HAP-1 (cell line): ENCODE data around the gene STK17A.
"Not testable (repeated sequence)": the region's sequence is repeated elsewhere in the genome, so short reads cannot be mapped to it uniquely, and the experiment has no call there.

ENCODE experiments used
- DNase-seq, 2 experiments: peaks; one replicate each; pipeline ENCODE4 v3.0.0-alpha.2; 2016 to 2020; ENCODE audit warnings: low spot score in 2 of 2
- H3K27me3 ChIP-seq: fragments of 250-450 bp; sonication (Bioruptor Pico); 2 replicates; pipeline ENCODE4 v1.5.1; 2020; ENCODE audit warnings: low read depth, mild to moderate bottlenecking, moderate library complexity
- H3K36me3 ChIP-seq: fragments of 250-450 bp; sonication (Bioruptor Pico); replicated peaks from 2 replicates; pipeline ENCODE4 v1.5.1; 2020; ENCODE audit warnings: mild to moderate bottlenecking
- H3K4me1 ChIP-seq: fragments of 250-450 bp; sonication (Bioruptor Pico); 2 replicates; pipeline ENCODE4 v1.5.1; 2020; ENCODE audit warnings: mild to moderate bottlenecking
- H3K4me3 ChIP-seq: fragments of 250-450 bp; sonication (Bioruptor Pico); 2 replicates; pipeline ENCODE4 v1.5.1; 2020; ENCODE audit warnings: mild to moderate bottlenecking, moderate library complexity
- H3K9me3 ChIP-seq: fragments of 250-450 bp; sonication (Bioruptor Pico); 2 replicates; pipeline ENCODE4 v1.5.1; 2020; ENCODE audit warnings: mild to moderate bottlenecking, moderate library complexity
- in situ Hi-C: fragments of 300-500 bp; cut with MboI; formaldehyde crosslinking; loops from 3 replicates; pipeline ENCODE4 v1.14.3; 2020; ENCODE audit warnings: low sequenced_read_pairs, inconsistent platforms, mixed read lengths

Gene STK17A

DNA sequence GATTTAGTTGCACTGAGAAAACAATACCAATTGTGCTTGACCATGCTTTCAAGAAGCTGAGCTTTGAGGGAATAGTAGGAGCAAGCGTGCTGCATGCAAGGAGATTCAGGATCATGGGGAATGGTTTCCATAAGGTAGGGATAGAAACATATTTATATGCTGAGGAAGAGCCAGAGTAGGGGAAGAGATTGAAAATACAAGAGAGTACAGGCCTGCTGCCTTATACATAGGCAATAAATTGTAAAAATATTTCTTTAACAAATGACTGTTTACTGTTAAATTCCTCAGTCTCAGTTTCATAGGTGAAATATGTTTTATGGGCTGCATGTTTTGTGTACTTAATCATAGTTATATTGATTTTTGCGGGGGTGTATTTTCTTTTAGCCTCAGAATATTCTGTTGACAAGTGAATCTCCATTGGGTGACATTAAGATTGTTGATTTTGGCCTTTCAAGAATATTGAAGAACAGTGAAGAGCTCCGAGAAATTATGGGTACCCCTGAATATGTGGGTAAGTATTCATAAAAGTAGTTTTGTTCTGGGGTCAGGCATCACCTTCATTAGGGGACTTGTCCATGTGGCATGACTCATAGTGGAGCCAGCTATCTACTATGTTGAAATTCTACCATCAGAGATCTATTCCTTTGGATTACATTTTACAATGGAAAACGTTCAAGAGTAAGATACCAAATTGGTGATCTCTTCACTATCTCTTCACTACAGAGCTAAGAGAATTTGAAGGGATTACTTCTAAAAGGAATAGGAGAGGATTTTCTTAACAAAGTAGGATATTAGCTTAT lies 36.5 kb downstream of the STK17A start:
- no peaks in the 10 kb centered on the region for H3K9me3 ChIP-seq
- no peak for DNase-seq
- in situ Hi-C loops: no loop called here
- H3K4me3 ChIP-seq: no peak overlapping the region
- no peaks in the 10 kb centered on the region for H3K27me3 ChIP-seq
- peaks cover 17% of the 10 kb centered on the region for H3K36me3 ChIP-seq
- peaks cover 16% of the 10 kb centered on the region for H3K4me1 ChIP-seq

DNA sequence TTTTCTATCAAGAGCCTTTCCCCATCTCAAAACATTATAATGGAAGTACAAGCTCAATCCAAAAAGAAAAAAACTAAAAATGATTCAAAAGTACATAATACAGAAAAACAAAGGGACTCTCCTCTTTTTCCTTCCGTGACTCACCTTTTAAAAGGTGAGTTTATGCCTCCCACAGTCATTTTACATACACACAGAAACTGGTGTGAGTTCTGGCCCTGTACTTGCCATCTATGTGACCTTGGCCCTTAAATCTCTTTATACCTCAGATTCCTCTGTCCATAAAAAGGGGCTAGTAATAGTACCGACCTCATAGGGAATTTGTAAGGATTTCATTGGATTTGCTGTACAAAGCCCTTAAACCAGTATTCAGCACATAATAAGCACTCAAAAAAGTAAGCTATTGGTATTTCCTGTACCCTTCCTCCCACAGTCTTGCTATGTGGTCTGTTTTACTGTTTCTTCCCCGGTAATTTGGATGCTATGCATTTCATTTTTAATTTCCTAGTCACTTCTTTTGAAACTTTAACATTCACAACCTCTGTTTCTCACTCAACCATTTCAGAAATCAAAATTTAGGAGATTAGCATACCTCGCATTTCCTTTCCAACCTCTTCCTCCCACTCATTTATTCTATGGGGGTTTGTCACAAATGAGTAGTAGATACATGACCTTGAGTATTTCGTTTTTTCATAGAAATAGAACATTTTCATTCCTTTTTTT lies 39.0 kb downstream of the STK17A start:
- no peak for DNase-seq
- no peaks in the 10 kb centered on the region for H3K9me3 ChIP-seq
- H3K27me3 ChIP-seq: no peaks in the 10 kb centered on the region
- H3K4me1 ChIP-seq: peaks cover 16% of the 10 kb centered on the region
- no peak overlapping the region for H3K4me3 ChIP-seq
- in situ Hi-C loops: no loop called here
- peaks cover 34% of the 10 kb centered on the region for H3K36me3 ChIP-seq

DNA sequence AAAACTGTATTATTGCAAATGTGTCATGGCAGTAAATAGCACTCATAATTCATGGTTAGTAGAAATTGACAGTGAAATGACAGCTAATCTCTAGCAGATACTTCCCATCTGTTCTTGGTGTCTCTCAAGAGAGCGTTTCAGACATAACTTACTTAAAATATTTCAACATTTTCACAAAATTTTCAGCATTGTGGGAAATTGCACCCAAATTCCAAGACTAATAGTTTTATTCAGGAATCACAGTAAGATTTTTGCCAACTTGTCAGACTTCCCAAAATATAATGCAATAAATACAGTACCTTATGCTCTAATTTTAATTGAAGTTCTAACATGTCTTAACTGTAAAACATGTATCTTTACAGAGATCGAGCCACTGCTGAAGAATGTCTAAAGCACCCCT lies 41.2 kb downstream of the STK17A start:
- H3K9me3 ChIP-seq: no peaks in the 10 kb centered on the region
- peaks cover 33% of the 10 kb centered on the region for H3K36me3 ChIP-seq
- no peak overlapping the region for H3K4me3 ChIP-seq
- in situ Hi-C loops: no loop called here
- peaks cover 7% of the 10 kb centered on the region for H3K4me1 ChIP-seq
- DNase-seq: no peak
- H3K27me3 ChIP-seq: no peaks in the 10 kb centered on the region

DNA sequence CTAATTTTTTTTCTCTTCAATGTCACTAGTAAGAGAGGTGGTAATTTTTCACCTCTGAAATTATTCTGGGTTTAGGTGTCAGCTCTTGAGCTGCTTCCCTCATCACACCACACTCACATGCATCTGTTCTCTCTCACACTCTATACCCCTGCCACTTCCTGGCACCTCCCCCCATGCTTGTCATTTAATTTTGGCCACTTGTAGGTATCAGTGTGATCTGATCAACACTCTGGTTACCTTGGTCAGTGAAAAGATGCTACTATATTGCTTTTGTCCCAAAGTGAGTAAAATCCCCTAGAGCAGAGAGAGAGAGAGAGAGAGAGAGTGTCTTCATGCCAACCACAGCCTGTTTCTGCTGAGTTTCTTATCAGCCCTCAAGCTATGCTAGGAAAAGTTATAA lies 42.5 kb downstream of the STK17A start:
- no peak for DNase-seq
- in situ Hi-C loops: no loop called here
- Histone ChIP-seq H3K36me3 (peaks cover 28% of the 10 kb centered on the region), H3K9me3 (no peaks in the 10 kb centered on the region), H3K4me1 (peaks cover 7% of the 10 kb centered on the region), H3K4me3 (no peak overlapping the region), H3K27me3 (no peaks in the 10 kb centered on the region)

DNA sequence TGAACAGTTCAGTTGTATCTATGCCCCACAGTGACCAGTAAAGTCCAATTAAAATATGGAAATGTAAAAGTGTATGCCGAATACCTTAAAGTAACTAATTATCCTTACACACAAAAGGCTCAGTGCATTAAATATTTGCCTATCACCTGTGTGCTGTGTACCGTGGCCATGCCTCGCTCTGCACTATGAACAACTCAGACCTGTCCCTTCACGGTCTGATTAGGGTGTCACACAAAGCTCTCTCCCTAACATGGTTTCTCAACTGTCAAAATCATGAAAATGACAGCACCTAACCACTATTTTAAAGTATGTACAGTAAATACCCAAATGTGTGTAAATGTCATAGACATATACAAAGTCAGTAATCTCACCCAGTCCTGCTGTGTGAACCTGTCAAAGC lies 43.1 kb downstream of the STK17A start:
- DNase-seq: no peak
- Histone ChIP-seq H3K4me3 (no peak overlapping the region), H3K9me3 (no peaks in the 10 kb centered on the region), H3K4me1 (peaks cover 7% of the 10 kb centered on the region), H3K36me3 (peaks cover 28% of the 10 kb centered on the region), H3K27me3 (no peaks in the 10 kb centered on the region)
- in situ Hi-C loops: no loop called here

DNA sequence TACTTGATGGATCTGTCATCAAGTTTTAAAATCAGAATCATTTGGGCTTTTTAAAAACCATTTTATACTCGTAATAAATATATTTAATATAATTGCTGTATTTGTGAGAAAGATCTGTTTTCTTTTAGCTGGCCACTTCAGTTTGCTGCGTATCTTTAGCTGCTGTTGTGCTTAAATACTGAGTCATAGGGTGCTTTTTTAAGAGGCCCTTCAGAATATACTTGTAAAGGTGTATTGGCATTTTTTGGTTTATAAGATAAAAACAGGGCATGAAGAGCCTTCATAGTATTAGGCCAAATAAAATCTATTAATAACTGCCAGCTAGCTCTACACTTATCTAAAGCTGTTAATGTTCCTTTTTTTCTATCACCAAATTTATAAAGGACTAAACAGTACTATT lies 43.8 kb downstream of the STK17A start:
- peaks cover 7% of the 10 kb centered on the region for H3K4me1 ChIP-seq
- in situ Hi-C loops: no loop called here
- peaks cover 33% of the 10 kb centered on the region for H3K36me3 ChIP-seq
- no peak overlapping the region for H3K4me3 ChIP-seq
- no peaks in the 10 kb centered on the region for H3K27me3 ChIP-seq
- no peaks in the 10 kb centered on the region for H3K9me3 ChIP-seq
- no peak for DNase-seq

DNA sequence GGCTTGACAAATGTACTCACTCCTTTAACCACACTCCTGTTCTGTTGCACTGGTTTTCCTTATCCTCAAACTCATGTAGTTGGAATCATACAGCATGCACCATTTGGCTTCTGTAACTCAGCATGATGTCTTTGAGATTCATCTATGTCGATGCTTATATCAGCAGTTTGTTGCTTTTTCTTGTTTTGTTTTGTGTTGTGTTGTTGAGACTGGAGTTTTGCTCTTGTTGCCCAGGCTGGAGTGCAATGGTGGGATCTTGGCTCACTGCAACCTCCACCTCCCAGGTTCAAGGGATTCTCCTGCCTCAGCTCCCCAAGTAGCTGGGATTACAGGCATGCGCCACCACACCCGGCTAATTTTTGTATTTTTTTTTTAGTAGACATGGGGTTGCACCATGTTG lies 44.9 kb downstream of the STK17A start:
- peaks cover 44% of the 10 kb centered on the region for H3K36me3 ChIP-seq
- not testable (repeated sequence) for DNase-seq

DNA sequence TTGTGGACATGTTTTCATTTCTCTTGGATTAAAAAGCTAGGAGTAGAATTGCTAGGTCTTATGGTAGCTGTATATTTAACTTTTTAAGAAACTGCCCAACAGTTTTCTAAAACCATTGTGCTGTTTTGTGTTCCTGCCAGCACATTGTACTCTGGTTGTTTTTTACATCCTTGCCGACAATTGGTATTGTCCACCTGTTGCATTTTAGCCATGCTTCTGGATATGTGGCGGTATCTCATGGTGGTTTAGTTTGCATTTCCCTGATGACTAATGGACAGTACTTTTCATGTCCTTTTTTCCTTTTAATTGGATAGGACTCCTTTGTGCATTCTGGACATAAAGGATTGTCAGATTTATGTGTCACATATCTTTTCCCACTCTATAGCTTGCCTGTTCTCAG lies 45.5 kb downstream of the STK17A start:
- in situ Hi-C loops: no loop called here
- Histone ChIP-seq H3K36me3 (peaks cover 50% of the 10 kb centered on the region), H3K4me1 (no peaks in the 10 kb centered on the region; the same call in 1 of the 2 replicates), H3K27me3 (no peaks in the 10 kb centered on the region), H3K9me3 (no peaks in the 10 kb centered on the region), H3K4me3 (no peak overlapping the region)
- no peak for DNase-seq

More for the DNA sequence above, 44.9 kb downstream of the STK17A start:
- H3K27me3 ChIP-seq, in situ Hi-C loops, H3K4me3 ChIP-seq, H3K4me1 ChIP-seq, H3K9me3 ChIP-seq: not testable (repeated sequence)

DNA sequence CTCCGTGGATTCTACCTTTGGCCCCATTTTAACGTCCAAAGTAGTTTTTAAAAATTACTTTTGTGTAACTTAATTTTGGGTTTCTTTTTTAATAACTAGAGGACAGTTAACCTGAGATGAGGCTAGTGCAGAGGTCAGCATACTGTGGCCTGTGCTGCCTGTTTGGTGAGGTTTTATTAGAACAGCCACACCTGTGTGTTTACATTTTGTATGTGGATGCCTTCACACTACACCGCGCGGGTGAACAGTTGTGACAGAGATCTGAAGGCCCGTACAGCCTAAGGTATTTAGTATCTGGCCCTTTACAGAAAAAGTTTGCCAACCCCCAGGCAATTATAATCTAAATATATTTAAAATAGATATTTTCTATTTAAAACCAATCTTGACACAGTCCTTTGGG lies 46.9 kb downstream of the STK17A start:
- Histone ChIP-seq H3K4me1 (no peaks in the 10 kb centered on the region; the same call in 1 of the 2 replicates), H3K36me3 (peaks cover 53% of the 10 kb centered on the region), H3K9me3 (no peaks in the 10 kb centered on the region), H3K4me3 (no peak overlapping the region), H3K27me3 (no peaks in the 10 kb centered on the region)
- DNase-seq: no peak
- in situ Hi-C loops: no loop called here

DNA sequence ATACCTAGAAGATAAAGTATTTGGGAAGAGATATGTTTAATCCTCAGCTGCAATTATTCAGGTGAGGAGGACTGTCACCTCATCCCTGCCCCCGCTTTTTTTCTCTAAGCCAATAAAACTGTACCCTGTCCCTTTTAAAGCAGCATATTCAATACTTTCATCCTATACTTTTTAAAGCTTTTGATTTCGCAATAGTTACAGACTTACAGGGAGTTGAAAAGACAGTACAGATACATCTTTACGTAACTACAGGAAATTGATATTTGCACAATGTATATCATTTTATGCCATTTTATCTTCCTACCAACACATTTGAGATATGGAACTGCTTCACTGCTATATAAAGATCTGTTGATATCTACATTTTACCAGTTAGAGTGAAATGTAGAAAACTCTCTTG lies 47.6 kb downstream of the STK17A start:
- peaks cover 55% of the 10 kb centered on the region for H3K36me3 ChIP-seq
- no peak for DNase-seq
- H3K4me1 ChIP-seq: no peaks in the 10 kb centered on the region
- H3K4me3 ChIP-seq: no peak overlapping the region
- no peaks in the 10 kb centered on the region for H3K9me3 ChIP-seq
- in situ Hi-C loops: no loop called here
- H3K27me3 ChIP-seq: no peaks in the 10 kb centered on the region

DNA sequence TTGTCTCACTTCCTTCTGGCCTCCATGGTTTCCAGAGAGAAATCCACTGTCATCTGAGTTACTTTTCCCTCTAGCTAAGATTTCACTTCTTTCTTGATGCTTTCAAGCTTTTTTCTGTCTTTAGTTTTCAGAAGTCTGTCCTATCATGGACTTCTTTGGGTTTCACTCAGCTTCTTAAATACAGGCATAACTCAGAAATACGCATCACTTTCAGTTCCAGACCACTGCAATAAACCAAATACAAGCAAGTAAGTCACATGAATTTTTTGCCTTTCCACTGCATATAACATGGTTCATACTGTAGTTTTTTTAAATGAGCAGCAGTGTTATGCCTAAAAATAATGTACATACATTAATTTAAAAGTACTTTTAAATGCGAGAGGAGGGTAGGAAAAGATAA lies 48.7 kb downstream of the STK17A start:
- Histone ChIP-seq H3K36me3 (peaks cover 58% of the 10 kb centered on the region), H3K27me3 (no peaks in the 10 kb centered on the region), H3K4me1 (no peaks in the 10 kb centered on the region), H3K4me3 (no peak overlapping the region), H3K9me3 (no peaks in the 10 kb centered on the region)
- no peak for DNase-seq
- in situ Hi-C loops: no loop called here

DNA sequence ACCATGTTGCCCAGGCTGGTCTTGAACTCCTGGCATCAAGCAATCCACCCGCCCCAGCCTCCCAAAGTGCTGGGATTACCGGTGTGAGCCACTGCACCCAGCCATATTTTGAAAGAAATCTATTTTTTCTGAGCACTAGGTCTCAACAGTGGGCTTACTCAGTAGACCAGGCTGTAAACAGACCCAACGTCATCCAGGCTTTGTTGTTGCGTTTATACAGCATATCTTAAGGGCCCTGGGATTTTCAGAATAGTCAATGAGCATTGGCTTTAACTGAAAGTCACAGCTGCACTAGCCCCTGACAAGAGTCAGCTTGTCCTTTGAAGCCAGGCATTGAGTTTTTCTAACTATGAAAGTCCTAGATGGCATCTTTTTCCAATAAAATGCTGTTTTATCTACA lies 49.8 kb downstream of the STK17A start:
- in situ Hi-C loops: no loop called here
- Histone ChIP-seq H3K27me3 (no peaks in the 10 kb centered on the region), H3K4me1 (no peaks in the 10 kb centered on the region), H3K36me3 (peaks cover 61% of the 10 kb centered on the region), H3K9me3 (no peaks in the 10 kb centered on the region), H3K4me3 (no peak overlapping the region)
- no peak for DNase-seq

DNA sequence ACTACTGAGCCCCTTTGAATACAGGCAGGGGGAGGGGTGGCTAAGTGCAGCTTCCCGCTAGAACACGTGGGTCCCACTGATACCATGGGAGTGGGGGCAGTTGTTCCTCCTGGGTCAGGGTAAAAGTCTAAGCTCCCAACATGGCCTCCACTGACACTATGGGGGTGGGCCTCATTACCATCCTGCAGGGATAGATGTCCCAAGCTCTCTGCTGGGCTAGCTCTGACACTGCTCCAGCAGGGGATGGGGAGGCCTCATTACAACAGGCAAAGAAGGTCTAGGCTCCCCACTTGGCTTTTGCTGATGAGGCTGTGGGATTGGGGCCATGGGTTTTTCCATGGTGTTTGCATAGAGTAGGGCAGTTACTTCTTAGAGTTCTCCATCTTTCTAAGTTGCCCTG lies 51.5 kb downstream of the STK17A start:
- in situ Hi-C loops: no loop called here
- Histone ChIP-seq H3K36me3 (peaks cover 70% of the 10 kb centered on the region), H3K27me3 (no peaks in the 10 kb centered on the region)

DNA sequence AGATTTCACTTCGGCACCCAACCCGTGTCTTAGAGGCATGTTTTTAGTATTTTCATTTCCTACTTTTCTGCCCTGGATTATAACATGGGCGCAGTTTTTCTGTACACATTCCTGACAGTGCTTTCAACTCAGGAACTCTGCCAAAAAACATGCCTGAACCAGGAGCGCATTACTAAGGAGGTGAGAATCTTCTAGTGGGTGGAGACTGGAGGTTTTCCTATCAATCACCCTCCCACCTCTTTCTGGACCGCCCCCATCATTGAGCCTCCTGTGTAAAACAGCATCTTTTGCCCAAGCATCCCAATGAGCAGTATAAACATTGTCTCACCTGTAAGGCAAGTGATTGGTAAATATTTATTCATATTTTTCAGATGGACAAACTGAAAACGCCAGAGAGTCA lies 53.2 kb downstream of the STK17A start:
- Histone ChIP-seq H3K4me3 (no peak overlapping the region), H3K9me3 (no peaks in the 10 kb centered on the region), H3K4me1 (peaks cover 17% of the 10 kb centered on the region), H3K36me3 (peaks cover 72% of the 10 kb centered on the region), H3K27me3 (no peaks in the 10 kb centered on the region)
- DNase-seq: no peak
- in situ Hi-C loops: no loop called here

More for the DNA sequence above, 51.5 kb downstream of the STK17A start:
- no peaks in the 10 kb centered on the region for H3K9me3 ChIP-seq
- DNase-seq: no peak
- no peak overlapping the region for H3K4me3 ChIP-seq
- H3K4me1 ChIP-seq: peaks cover 3% of the 10 kb centered on the region
